Gastroesophageal sphincter (tissue), 4 donors: ENCODE data around the gene PRR14L. TPM values are rescaled to one million over a fixed set of nuclear protein-coding genes. Genes with fewer than 3 reads are reported as not detected.
"Not testable (repeated sequence)": the region's sequence is repeated elsewhere in the genome, so short reads cannot be mapped to it uniquely, and the experiment has no call there.

Experiments
- ATAC-seq: fragments of 150-250 bp; one replicate; pipeline ENCODE4 v1.9.1; 2016; ENCODE audit warnings: mild to moderate bottlenecking, moderate library complexity
- H3K27ac ChIP-seq, 4 donors: fragments of 200-600 bp; sonication (generic) in 3 of 4; 1 replicate in 3 of 4; 2 replicates in 1 of 4; pipeline ENCODE4 v1.5.1; 2016 to 2019
- H3K27me3 ChIP-seq: fragments of 200-600 bp; sonication (generic); one replicate; pipeline ENCODE4 v1.5.1; 2019
- H3K36me3 ChIP-seq, 2 donors: fragments of 200-600 bp; sonication (generic); one replicate each; pipeline ENCODE4 v1.5.1; 2019; ENCODE audit warnings: control low read depth in 1 of 2
- H3K4me1 ChIP-seq, 3 donors: fragments of 200-600 bp; sonication (generic); 1 replicate in 2 of 3; 2 replicates in 1 of 3; pipeline ENCODE4 v1.5.1; 2016 to 2019; ENCODE audit warnings: control low read depth in 2 of 3
- H3K4me3 ChIP-seq, 2 donors: fragments of 200-600 bp; sonication (generic); one replicate each; pipeline ENCODE4 v1.5.1; 2019; ENCODE audit warnings: mild to moderate bottlenecking in 1 of 2, moderate library complexity in 1 of 2
- H3K9me3 ChIP-seq, 3 donors: fragments of 200-600 bp; sonication (generic); one replicate each; pipeline ENCODE4 v1.5.1; 2017 to 2019; ENCODE audit warnings: control low read depth in 2 of 3
- CTCF ChIP-seq, 4 experiments: fragments of 200-600 bp in 2 of 4; fragments of 450-650 bp in 2 of 4; sonication (generic) in 1 of 4; IDR thresholded peaks; one replicate each; pipeline ENCODE4 v1.5.1; 2017 to 2019; ENCODE audit warnings: antibody characterized with exemption in 4 of 4, mild to moderate bottlenecking in 2 of 4, moderate library complexity in 2 of 4
- EP300 ChIP-seq: sonication (generic); formaldehyde crosslinking; IDR thresholded peaks from one replicate; pipeline ENCODE4 v1.6.1; 2017; ENCODE audit warnings: antibody characterized with exemption, mild to moderate bottlenecking
- POLR2A ChIP-seq, 2 donors: fragments of 450-650 bp; IDR thresholded peaks; one replicate each; pipeline ENCODE4 v1.6.1; 2017; ENCODE audit warnings: antibody characterized with exemption in 2 of 2, mild to moderate bottlenecking in 2 of 2, moderate library complexity in 1 of 2
- POLR2AphosphoS5 ChIP-seq: sonication (generic); formaldehyde crosslinking; IDR thresholded peaks from one replicate; pipeline ENCODE4 v1.6.1; 2017; ENCODE audit warnings: antibody characterized with exemption
- WGBS, 2 donors: methylation state at CpG; one replicate each; pipeline ENCODE4 v1.1.5; 2018; ENCODE audit warnings: low coverage in 1 of 2; 5-methylcytosine and 5-hydroxymethylcytosine counted together
- total RNA-seq, 4 donors: library from RNA; depleted of rRNA; stranded (reverse); fragments of >200 nt; gene quantifications; one replicate each; pipeline ENCODE4 v1.1.0, GENCODE V29; 2016

Gene PRR14L
- total RNA-seq, 4 donors from 2014 or later, result 16.0 to 24.5 (median 19.0) TPM

GRCh38 chr22:31683181-31684105 lies 66.5 kb downstream of the PRR14L start:
- ATAC-seq, result no peak
- TF ChIP-seq POLR2AphosphoS5, result no peak
- TF ChIP-seq POLR2A (IDR thresholded peaks at IDR 0.05), result no peak
- WGBS, 2 donors, result 55 to 71% methylated on average over 2 to 10 of the region's 13 CpGs
- H3K9me3 ChIP-seq, result no peaks in the 10 kb centered on the region
- no peaks in the 10 kb centered on the region for H3K27me3 ChIP-seq
- no peak overlapping the region for H3K4me3 ChIP-seq
- H3K27ac ChIP-seq, result peak overlapping the region in 1 of 4 donors; percentile 78
- peaks cover 0 to 58% of the 10 kb centered on the region in 2 donors for H3K36me3 ChIP-seq
- H3K4me1 ChIP-seq, result peaks cover 0 to 34% (median 5%) of the 10 kb centered on the region in 3 donors

DNA sequence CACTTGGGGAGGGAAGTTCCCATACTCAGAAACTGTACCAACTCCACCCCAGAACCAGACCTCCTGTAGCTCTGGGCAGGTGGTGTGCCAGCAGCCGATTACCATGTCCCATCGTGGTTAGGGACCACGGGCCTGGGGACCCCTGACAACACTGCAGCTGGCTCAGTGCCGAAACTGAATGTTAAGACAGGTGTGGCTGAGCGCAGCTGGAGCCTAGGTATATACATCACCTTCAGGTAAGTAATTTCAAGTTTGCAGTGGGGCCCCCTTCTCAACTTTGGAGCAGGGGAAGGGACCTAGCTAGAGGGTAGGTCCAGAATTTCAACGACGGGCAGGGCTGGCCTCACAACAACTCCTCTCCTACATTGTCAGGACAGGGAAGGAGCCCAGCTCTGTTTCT lies 67.2 kb downstream of the PRR14L start:
- no peak for ATAC-seq
- Histone ChIP-seq H3K27ac (peak overlapping the region in 2 of 4 donors; percentile 31 to 78), H3K9me3 (no peaks in the 10 kb centered on the region), H3K4me3 (no peak overlapping the region), H3K4me1 (peaks cover 0 to 34% (median 5%) of the 10 kb centered on the region in 3 donors), H3K36me3 (peaks cover 0 to 51% of the 10 kb centered on the region in 2 donors), H3K27me3 (no peaks in the 10 kb centered on the region)
- TF ChIP-seq POLR2A (IDR thresholded peaks at IDR 0.05) (no peak), POLR2AphosphoS5 (no peak)
- 100% methylated on average over 2 of the region's 7 CpGs; no CpG with 5 or more reads in 1 of the 2 donors for WGBS, 2 donors

DNA sequence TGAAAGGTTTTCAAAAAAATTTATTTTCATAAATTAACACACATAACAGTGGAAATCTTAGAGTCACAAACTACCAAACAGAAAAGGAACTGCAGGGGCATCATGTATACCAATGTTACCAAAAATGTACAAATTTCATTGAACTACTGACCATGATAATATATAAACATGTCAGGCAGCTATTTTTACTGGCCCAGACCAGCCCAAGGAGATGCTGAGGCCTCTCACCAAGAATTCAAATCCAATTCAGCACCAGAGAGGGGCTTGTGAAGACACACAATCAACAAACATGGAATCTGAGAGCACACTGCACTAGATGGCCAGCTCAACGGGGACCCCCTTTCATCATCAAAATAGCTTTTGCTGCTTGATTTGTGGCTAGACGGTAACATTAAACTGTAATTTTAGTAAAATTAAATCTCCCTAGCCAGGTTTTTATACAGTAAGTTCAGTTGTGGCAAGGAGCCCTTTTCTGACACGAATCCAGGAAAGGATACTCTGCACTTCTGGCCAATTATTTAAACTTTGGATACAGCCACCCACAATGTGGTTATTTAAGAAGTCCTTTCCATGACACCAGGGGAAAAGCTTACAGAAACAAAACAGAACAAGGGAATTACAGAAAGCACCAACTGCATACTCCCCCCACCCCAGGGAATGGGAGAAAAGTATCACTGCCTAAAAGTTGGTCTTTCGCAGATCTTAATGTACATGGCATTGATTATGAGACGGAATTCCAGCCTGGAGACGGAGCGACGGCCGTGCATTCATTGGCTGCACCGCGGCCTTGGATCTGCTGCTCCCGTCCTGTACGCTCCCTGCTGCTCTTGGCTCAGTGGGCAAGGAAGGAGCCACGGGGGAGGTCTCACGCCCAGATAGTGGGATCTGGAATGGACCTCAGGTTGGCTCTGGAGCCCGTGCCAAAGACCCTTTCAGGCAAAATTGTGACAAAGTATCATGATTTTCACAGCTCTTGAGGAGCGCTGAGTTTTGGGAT lies 68.3 kb downstream of the PRR14L start:
- Histone ChIP-seq H3K36me3 (peaks cover 0 to 40% of the 10 kb centered on the region in 2 donors), H3K9me3 (no peaks in the 10 kb centered on the region), H3K4me1 (peaks cover 0 to 39% (median 5%) of the 10 kb centered on the region in 3 donors), H3K27me3 (no peaks in the 10 kb centered on the region), H3K4me3 (no peak overlapping the region), H3K27ac (peak overlapping the region in 3 of 4 donors; percentile 68 to 78 (median 78))
- no peak for ATAC-seq
- 14 to 51% methylated on average over 10 to 13 of the region's 17 CpGs for WGBS, 2 donors
- TF ChIP-seq POLR2A (IDR thresholded peaks at IDR 0.05) (no peak), CTCF (IDR thresholded peaks at IDR 0.05) (no peak), EP300 (no peak), POLR2AphosphoS5 (peak; percentile 19)

- no peaks in the 10 kb centered on the region for H3K27me3 ChIP-seq
- H3K27ac ChIP-seq, result peak overlapping the region in 3 of 4 donors; percentile 68 to 78 (median 78)
- H3K9me3 ChIP-seq, result no peaks in the 10 kb centered on the region
- TF ChIP-seq POLR2A (IDR thresholded peaks at IDR 0.05) (no peak), POLR2AphosphoS5 (no peak), EP300 (no peak), CTCF (IDR thresholded peaks at IDR 0.05) (no peak)
- ATAC-seq, result no peak
- WGBS, 2 donors, result 23 to 38% methylated on average over 5 to 6 of the region's 9 CpGs
- no peak overlapping the region for H3K4me3 ChIP-seq
- H3K4me1 ChIP-seq, result peaks cover 0 to 45% (median 5%) of the 10 kb centered on the region in 3 donors
- peaks cover 0 to 32% of the 10 kb centered on the region in 2 donors for H3K36me3 ChIP-seq
Observed at GRCh38 chr22:31680861-31681341, 69.0 kb downstream of the PRR14L start.

DNA sequence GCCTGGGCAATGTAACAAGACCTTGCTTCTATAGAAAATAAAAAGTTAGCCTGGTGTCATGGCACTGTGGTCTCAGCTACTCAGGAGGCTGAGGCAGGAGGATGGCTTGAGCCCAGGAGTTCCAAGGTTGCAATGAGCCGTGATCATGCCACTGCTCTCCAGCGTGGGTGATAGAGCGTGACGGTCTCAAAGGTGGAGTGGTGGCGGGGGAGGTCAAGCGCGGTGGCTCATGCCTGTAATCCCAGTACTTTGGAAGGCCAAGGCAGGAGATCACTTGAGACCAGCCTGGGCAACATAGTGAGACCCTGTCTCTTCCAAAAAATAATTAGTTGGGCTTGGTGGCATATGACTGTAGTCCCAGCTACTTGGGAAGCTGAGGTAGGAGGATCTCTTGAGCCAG lies 71.2 kb downstream of the PRR14L start:
- Histone ChIP-seq H3K36me3 (peaks cover 0 to 11% of the 10 kb centered on the region in 2 donors), H3K4me1 (peaks cover 0 to 45% (median 5%) of the 10 kb centered on the region in 3 donors), H3K9me3 (no peaks in the 10 kb centered on the region), H3K27ac (no peak overlapping the region), H3K27me3 (no peaks in the 10 kb centered on the region), H3K4me3 (no peak overlapping the region)
- ATAC-seq, result no peak
- no peak for TF ChIP-seq POLR2A (IDR thresholded peaks at IDR 0.05)
- WGBS, 2 donors, result 96% methylated on average over 7 of the region's 7 CpGs; no CpG with 5 or more reads in 1 of the 2 donors

GRCh38 chr22:31676700-31677099 lies 73.2 kb downstream of the PRR14L start:
- 0% methylated on average over 6 of the region's 25 CpGs; no CpG with 5 or more reads in 1 of the 2 donors for whole genome bisulfite sequencing, 2 donors
- no peaks in the 10 kb centered on the region for H3K9me3 ChIP-seq
- H3K27me3 ChIP-seq, result no peaks in the 10 kb centered on the region
- peak overlapping the region; percentile 24 to 55 for H3K4me3 ChIP-seq
- ATAC-seq, result peak; percentile 99
- no peak for TF ChIP-seq EP300
- peak; percentile 72 for TF ChIP-seq POLR2AphosphoS5
- H3K27ac ChIP-seq, result peak overlapping the region in 3 of 4 donors; percentile 75 to 77 (median 75)
- no peaks in the 10 kb centered on the region for H3K36me3 ChIP-seq
- H3K4me1 ChIP-seq, result peaks cover 0 to 35% (median 5%) of the 10 kb centered on the region in 3 donors

DNA sequence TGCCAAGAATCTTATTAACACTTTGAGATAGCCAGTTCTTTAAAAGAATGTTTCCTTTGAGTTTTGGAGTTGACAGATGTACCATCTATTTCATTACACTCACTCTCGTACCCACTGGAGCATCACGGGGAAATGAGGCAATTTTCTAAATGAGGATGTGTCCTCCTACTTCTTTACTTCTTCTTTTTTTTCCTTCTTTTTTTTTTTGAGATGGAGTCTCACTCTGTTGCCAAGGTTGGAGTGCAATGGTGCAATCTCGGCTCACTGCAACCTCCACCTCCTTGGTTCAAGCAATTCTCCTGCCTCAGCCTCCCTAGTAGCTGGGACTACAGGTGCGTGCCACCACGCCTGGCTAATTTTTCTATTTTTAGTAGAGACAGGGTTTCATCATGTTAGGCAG lies 75.7 kb downstream of the PRR14L start:
- peaks cover 0 to 11% (median 0%) of the 10 kb centered on the region in 3 donors for H3K4me1 ChIP-seq
- not testable (repeated sequence) for H3K9me3 ChIP-seq, H3K27me3 ChIP-seq, H3K27ac ChIP-seq, H3K4me3 ChIP-seq, H3K36me3 ChIP-seq, ATAC-seq
- WGBS, 2 donors, result 73 to 75% methylated on average over 4 to 5 of the region's 5 CpGs

- not testable (repeated sequence) for ATAC-seq, H3K27ac ChIP-seq, H3K27me3 ChIP-seq, H3K4me3 ChIP-seq, H3K9me3 ChIP-seq, H3K4me1 ChIP-seq, H3K36me3 ChIP-seq
- 86% methylated on average over 4 of the region's 4 CpGs for WGBS, 2 donors
Observed at GRCh38 chr22:31668849-31669248, 81.1 kb downstream of the PRR14L start.
